ENCODE results near the gene ARHGAP18.

ARHGAP18 gene

GRCh38 chr6:129641344-129641743, 68.6 kb downstream of the ARHGAP18 start:
- DNase-seq = no peak

DNA sequence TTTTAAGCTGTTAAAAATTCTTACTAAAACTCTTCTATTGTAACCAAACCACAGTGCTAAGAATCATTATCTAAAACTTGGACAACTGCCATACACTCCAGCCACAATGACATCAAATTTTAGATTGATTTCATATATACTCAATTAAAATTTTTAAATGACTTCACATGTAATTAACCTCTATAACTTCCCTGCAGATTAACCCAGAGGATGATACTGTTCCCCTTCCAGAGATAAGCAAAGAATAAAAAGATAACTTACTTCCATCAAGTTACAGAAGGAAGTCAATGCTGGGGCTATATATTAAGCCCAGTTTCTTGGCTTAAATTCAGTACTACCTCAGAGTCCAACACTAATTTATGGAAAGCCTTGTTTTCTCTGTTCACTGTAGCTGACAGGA, 71.3 kb downstream of the ARHGAP18 start:
- no peak for DNase-seq

DNA sequence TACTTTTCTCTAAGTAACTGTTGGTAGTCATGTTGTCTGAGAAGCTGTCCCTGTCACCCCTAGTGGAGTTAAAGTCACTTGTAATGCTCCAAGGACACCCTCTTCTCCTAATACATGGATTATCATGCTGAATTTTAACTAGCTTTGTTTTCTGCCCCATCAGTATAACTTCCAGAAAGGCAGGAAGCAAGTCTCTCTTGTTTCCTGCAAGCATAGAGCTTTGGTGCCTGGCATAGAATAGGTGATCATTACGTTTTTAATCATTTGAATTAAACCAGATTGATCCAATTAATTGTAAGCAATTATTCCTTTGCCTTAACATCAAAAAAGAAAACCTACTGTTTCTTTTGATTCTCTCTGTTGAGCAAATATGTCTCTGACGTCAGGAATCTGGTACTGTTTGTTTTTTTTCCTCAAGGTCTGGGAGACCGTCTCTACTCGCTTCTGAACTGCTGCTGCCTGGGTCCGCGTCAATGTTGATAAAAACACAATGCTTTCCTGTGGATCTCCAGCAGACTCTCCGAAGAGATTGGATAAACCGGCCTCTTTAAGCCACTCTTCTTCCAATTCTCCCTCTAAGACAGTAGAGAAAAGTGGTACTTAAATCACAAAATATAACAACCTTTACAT, 71.8 kb downstream of the ARHGAP18 start:
- no peak for DNase-seq

DNA sequence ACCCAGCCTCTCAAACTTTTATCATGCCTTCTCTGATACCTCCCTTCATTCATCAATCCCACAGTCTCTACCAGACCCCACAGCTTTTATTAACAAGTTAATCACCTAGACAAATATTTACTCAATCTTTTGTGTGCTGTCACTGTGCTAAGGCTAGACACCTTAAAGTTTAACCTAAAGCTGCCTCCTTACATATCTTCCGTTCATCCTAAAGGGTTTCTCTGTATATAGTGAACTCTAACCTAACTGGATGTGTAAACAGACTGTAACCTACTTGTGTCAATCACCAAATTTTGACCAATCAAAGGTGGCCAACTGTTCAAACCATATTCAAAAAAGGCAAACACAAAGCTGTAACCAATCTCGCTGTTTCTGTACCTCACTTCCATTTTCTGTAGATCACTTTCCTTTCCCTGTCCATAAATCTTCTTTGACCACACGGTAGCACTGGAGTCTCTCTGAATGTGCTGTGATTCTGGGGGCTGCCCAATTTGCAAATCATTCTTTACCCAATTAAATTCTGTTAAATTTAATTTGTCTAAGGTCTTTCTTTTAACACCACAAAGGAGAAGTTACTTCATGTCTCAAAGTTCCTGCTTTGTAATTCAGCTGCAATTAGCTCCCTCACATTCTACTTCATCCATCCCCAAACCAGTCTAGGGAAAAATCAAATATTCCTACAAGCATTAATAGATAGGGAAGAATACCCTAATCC, 72.5 kb downstream of the ARHGAP18 start:
- DNase-seq = peak; percentile 24

DNA sequence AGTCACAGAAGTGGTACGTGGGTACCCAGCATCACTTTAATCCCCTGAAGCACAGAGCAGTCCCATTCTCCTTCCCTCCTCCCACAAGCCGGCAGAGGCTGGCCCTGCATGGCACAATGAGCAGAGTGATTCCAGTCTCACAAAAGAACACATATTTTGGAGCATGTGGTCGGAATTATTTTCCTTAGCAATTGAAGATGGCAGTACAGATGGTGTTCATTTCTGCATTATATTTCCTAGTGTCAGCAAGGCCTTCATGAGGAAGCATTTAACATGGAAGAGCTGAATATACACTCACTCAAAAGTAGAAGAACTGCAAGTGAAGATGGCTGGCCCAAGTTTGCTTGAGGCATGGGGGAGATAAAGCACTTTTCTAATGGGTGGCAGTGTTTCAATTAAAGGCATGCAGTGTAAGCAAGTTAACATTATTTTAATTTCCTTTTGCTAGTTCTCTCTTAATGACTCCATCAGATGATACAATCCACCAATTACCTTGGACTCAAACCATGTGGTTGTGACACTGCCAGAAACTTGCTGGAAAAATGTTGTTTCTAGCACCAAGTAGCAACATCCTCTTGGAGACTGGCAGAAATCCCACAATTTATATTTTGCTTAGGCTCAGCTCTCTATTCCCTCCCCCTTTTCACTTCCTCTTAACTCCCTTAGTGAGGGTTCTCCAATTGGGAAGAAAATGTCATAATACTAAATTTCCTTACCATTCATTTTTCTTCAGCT, 74.4 kb downstream of the ARHGAP18 start:
- peak; percentile 33 for DNase-seq

DNA sequence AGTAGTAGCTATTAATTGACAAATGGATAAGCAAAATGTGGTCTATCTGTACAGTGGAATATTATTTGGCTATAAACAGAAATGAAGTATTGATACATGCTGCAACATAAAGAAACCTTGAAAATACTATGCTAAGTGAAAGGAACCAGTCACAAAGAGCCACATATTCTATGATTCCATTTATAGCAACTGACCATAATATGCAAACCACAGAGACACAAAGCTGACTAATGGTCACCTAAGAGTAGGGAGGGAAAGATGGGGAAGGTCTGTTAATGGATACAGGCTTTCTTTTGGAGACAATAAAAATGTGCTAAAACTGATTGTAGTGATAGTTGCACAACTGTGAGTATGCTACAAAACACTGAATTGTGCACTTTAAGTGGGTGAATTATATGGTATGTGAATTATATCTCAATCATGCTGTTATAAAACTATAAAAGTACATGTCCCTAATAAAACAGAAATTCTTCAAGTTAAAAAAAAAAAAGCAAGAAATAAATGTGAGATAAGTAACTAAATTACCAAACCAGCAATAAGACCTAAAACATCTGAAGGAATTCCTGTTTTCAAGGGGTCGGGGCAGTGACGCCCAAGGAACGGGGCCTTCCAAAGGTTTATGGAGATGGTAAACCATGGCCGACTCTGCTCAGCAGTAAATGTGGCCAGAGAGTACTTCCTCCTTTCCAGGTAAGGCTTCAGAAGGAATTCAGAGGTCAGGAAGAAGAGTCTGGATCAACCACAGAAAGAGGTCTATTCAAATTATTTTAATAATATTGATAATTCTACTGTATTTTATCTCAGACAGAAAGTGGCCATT, 75.4 kb downstream of the ARHGAP18 start:
- no peak for DNase-seq

GRCh38 chr6:129633529-129633928, 76.4 kb downstream of the ARHGAP18 start:
- DNase-seq = no peak

DNA sequence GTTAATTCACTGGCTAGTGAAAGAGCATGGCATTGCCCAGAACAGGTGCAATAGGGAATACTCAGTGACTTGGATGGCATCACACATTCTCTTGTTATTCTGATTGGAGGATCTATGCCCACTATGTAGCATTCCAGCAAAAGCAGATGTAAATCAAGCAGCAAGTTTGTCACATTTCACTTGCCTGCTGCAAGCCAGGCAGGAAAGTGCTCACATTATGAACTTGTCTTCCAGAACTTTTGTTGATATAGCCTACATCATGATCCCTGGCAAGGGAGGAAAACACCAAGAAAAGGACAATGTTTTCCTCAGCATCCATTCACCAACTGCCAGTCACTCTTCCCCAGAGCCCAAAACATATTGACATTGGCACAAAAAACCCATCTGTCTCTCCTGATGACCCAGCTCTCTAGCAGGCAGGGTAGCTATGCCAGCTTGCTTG, 77.8 kb downstream of the ARHGAP18 start:
- no peak for DNase-seq

GRCh38 chr6:129631070-129631469, 78.9 kb downstream of the ARHGAP18 start:
- DNase-seq = no peak

DNA sequence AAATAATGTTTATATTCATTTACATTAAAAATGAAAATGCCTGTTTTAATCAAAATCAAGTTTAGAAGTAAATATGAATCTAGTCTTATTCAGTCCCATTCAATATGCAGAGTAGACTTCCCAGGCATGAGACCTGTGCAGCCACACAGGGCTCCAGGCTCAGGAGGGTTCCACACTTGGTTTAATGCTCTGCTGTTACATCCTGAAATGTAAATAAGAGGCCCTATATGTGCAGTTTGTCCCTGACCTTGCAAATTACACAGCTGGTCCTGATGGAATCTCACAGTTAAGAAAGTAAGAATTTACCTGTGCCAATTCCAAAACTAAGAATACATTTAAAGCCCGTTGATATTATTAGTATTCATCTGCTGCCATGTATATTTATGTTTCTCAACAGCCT, 79.4 kb downstream of the ARHGAP18 start:
- no peak for DNase-seq

DNA sequence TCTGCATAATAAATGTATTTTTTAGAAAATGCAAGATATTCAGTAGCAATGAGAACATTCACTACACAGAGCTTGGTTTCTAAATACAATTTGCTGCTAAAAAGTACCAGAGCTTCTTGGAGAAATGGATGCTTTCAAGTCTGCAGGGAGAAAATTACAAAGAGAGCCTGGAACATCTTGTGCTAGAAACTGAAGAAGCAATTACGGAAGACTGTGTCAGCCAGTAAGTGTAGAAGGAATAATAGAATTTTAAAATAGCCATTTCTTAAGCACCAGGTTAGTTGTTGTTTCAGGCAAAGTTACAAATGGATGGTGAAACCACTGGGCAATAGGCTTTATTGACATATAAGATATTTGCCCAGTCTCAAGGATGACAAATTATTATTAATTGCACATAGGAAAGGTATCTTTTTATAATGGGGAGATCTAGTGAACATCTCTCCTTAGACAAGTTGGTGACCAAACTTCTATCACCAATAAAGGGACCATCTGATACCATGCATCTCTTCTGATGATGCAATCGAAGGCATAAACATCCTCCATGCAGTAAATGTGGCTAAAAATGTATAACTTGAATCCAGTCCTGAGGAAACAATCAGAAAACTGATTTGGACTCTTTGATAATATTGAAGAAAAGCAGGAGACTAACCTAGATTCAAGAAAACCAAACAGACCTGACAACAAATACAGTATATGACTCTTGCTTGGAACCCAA, 81.7 kb downstream of the ARHGAP18 start:
- DNase-seq = no peak

DNA sequence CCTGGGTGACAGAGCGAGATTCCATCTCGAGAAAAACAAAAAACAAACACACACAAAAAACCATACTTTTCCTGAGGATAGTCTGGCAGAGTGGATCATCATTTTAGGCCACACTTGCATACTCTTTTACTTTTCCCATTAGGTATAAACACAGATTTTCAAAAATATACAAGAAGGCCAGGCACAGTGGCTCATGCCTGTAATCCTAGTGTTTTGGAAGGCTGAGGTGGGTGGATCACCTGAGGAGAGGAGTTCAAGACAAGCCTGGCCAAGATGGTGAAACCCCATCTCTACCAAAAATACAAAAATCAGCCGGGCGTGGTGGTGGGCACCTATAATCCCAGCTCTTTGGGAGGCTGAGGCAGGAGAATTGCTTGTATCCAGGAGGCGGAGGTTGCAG, 85.5 kb downstream of the ARHGAP18 start:
- DNase-seq = no peak

- DNase-seq = peak; percentile 60
These were observed 86.8 kb downstream of the ARHGAP18 start for GRCh38 chr6:129623008-129623732.

DNA sequence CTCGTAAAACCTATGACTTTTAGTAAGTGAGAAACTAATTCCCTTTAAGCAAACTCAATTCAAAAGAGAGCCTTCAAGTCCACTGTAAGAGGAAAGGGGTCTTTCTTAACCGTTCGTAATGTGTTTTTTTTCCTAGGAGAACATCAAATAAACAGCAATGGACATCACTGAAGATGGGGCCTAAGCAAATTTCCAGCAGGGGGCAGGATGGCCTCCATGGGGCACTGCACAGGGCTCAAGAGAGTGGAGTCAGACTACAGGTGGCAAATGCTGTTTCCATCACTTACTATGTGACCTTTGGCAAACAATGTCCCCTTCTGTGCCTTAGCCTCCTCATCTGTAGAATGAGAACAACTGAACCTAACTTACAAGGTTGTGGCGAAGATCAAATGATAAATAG, 88.7 kb downstream of the ARHGAP18 start:
- peak; percentile 10 for DNase-seq

DNA sequence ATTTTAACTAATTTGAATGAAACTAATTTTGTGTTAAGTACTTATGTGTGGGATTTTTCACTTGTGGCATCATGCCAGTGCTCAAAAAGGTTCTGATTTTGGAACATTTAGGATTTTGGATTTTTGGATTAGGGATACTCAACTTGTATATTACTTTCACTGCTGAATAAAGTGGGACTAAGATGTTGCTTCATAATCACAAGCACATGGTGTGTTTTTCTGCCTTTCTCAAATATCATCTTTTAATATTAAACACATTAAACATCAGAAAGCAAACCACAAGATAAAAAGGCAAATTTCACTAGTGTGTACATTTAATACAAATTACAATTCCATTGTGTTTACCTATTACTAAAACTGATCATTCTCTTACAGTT, 89.8 kb downstream of the ARHGAP18 start:
- no peak for DNase-seq

- DNase-seq = no peak
These were observed 90.3 kb downstream of the ARHGAP18 start for GRCh38 chr6:129619579-129620233.

DNA sequence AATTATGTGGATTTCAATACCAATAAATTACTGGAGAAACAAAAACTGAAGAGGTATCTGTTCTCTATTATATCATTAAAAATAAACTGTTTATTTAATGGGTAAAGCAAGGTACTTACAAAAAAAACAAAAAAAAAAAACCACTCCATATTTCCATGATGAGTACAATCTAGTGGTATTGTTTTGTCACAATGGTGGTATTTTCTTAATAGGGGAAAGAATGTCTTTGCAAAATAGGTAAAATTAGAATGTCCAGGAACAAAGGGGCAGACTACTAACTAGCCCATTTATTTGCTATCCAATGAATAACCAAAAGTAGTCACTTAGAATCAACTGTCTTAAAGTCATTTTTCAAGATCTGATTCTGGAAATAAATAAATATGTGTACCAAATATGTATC, 92.0 kb downstream of the ARHGAP18 start:
- DNase-seq = no peak

DNA sequence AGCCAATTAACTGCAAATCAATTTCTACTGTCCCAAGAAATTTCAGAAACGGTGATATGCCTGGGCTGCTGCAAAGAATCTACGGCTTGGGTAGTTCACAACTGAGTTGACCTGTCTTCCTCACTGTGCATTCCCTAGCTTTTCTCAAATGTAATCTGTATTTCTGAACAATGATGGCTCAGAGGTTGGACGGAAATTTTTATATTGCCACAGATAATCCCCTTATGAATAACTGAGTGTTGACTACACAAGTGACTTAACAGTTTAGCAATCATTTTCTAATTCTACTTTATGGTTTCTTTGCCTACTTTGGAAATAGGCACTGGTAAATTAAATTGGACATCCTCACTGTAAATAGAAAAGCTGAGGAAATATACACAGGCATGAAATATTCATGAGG, 94.5 kb downstream of the ARHGAP18 start:
- no peak for DNase-seq

DNA sequence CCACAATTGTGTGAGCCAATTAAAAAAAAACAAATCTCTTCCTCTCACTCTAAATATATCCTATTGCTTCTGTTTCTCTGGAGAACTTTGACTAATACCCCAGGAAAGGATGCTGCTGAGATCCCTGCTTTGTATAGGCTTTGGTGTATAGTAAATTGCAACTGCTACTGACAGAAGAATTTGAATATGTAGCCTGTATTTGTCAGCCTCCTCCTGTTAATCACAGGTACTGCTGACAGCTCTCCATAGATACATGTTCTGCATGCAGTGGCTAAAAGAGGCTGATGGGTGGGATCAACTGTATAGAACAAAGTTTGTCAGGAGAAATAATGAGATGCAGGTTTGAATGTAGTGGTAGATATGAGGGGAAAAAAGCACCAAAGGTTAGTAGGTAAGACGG, 95.0 kb downstream of the ARHGAP18 start:
- DNase-seq = no peak

GRCh38 chr6:129614464-129614863, 95.5 kb downstream of the ARHGAP18 start:
- no peak for DNase-seq

DNA sequence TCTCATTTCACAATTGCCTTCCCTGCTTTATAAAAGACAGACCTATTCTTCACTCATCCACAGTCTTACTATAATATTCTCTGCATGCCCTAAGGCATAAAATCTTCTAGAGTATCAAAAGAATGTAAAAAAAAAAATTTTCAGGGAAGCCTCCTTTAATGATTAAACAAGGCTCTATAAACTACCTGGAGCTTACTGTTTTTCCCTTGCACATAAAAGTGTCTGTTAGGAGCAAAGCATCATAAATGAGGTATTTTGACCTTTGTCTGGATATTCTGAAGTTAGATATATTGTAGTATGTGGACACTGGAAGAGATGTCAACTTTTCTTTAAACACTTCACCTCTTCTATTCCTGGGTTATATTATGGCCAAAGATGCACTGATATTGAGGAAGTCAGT, 97.5 kb downstream of the ARHGAP18 start:
- no peak for DNase-seq
